Measurements from ENCODE around the gene SYNC. TPM values are rescaled to one million over a fixed set of nuclear protein-coding genes. Genes with fewer than 3 reads are reported as not detected.
A peak's percentile ranks its signal among the peaks of the same experiment; 100 is the strongest.

Gene SYNC
- total and polyA plus RNA-seq, 12 donors = 2.7 to 27.8 (median 14.9) TPM

- H3K27ac ChIP-seq = no peak overlapping the region
- no peaks in the 10 kb centered on the region for H3K9me3 ChIP-seq
- peaks cover 0 to 4% (median 0%) of the 10 kb centered on the region in 7 donors for H3K27me3 ChIP-seq
- ATAC-seq (no peak), DNase-seq (no peak)
- 92 to 93% methylated on average over 4 of the region's 4 CpGs for WGBS, 2 donors
- H3K4me3 ChIP-seq = no peak overlapping the region
- H3K4me1 ChIP-seq = peaks cover 0 to 11% (median 7%) of the 10 kb centered on the region in 9 donors
- no peak for TF ChIP-seq CTCF (IDR thresholded peaks at IDR 0.05)
- no peaks in the 10 kb centered on the region for H3K36me3 ChIP-seq
- intact Hi-C loops (cut with DNase I) = no loop called here
These were observed 45.8 kb upstream of the SYNC start for GRCh38 chr1:32748348-32748747.

GRCh38 chr1:32746130-32746529 lies 43.6 kb upstream of the SYNC start:
- Histone ChIP-seq H3K9me3 (no peaks in the 10 kb centered on the region), H3K4me1 (peaks cover 0 to 23% (median 18%) of the 10 kb centered on the region in 9 donors), H3K27ac (no peak overlapping the region), H3K27me3 (peaks cover 0 to 13% (median 0%) of the 10 kb centered on the region in 7 donors), H3K36me3 (no peaks in the 10 kb centered on the region), H3K4me3 (no peak overlapping the region)
- 77 to 86% methylated on average over 9 of the region's 9 CpGs for WGBS, 2 donors
- intact Hi-C loops (cut with DNase I) = no loop called here
- no peak for ATAC-seq
- TF ChIP-seq CTCF (IDR thresholded peaks at IDR 0.05) = no peak
- no peak for DNase-seq

- no peak for DNase-seq
- peaks cover 0 to 17% (median 0%) of the 10 kb centered on the region in 7 donors for H3K27me3 ChIP-seq
- H3K4me3 ChIP-seq = no peak overlapping the region
These were observed 41.5 kb upstream of the SYNC start for GRCh38 chr1:32744071-32744425.

GRCh38 chr1:32743380-32744070 lies 41.0 kb upstream of the SYNC start:
- Histone ChIP-seq H3K4me3 (peak overlapping the region in 3 of 10 donors; percentile 67 to 79 (median 71)), H3K4me1 (peaks cover 0 to 29% (median 19%) of the 10 kb centered on the region in 9 donors), H3K27me3 (peaks cover 0 to 17% (median 0%) of the 10 kb centered on the region in 7 donors), H3K27ac (peak overlapping the region in 4 of 10 donors; percentile 27 to 74 (median 52)), H3K9me3 (no peaks in the 10 kb centered on the region), H3K36me3 (no peaks in the 10 kb centered on the region)
- no peak for DNase-seq
- 23 to 26% methylated on average over 6 of the region's 6 CpGs for WGBS, 2 donors
- TF ChIP-seq CTCF (IDR thresholded peaks at IDR 0.05) = no peak
- intact Hi-C loops (cut with DNase I) = no loop called here
- peak in 3 of 8 donors; percentile 2 to 12 (median 10) for ATAC-seq

More at GRCh38 chr1:32744071-32744425, 41.5 kb upstream of the SYNC start:
- Histone ChIP-seq H3K4me1 (peaks cover 0 to 29% (median 19%) of the 10 kb centered on the region in 9 donors), H3K9me3 (no peaks in the 10 kb centered on the region), H3K27ac (peak overlapping the region in 1 of 10 donors; percentile 27), H3K36me3 (no peaks in the 10 kb centered on the region)
- intact Hi-C loops (cut with DNase I) = no loop called here
- TF ChIP-seq CTCF (IDR thresholded peaks at IDR 0.05) = no peak
- no peak for ATAC-seq
